Activated CD4-positive, alpha-beta T cell treated with anti-CD3 and anti-CD28 coated beads, Interleukin-2, Interleukin-4, amounts not matched to agents 100 ng/mL and 50 ng/mL, durations not matched to agents 16 hours and 8 hours (primary cell): Measurements from ENCODE around the gene ACSM2B.
"Not testable (repeated sequence)": the region's sequence is repeated elsewhere in the genome, so short reads cannot be mapped to it uniquely, and the experiment has no call there.

Experiments
- DNase-seq: peaks from one replicate; pipeline ENCODE4 v3.0.0-alpha.2; 2020; ENCODE audit warnings: low spot score

Gene ACSM2B

DNA sequence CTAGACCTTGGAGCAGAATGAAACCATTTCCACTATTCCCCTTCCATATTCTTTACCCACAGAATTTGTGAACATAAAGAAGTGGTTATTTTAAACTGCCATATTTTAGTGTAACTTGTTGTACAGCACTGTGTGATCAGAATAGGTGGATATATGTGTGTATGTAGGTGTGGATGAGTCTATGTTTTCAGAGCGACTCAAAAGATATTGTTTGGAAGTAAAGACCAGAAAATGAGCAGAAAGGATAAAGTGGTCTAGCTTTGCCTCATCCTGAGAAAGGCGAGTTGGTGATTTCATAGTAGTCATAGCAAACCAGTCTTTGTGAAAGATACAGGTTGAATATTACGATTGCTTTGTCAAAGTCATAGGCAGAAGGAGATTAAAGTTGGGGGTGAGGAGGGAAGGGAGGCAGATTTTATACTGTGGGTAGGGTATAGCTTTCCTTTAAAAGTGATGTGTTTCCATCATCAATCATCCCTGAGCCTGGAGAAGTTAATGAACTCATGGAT, 43.8 kb downstream of the ACSM2B start:
- DNase-seq, result not testable (repeated sequence)

DNA sequence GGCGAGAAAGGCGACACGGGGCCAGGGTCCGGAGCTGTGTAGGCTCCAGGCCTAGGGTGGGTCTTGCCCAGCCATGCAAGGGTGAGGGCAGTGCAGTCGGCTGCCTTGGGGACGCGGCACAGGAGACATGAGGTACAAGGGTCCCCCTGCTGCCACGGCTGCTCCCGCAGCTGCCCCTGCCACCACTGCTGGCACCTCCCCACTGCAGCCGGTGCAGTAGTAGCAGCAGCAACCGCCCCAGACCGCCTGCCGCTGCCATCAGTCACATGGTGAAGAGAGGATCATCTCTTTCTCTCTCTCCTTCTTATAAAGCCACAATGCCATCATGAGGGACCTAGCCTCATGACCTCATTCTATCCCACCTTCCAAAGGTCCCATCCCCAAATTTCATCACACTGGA, 44.4 kb downstream of the ACSM2B start:
- not testable (repeated sequence) for DNase-seq

GRCh38 chr16:20520103-20520502, 56.1 kb downstream of the ACSM2B start:
- DNase-seq, result no peak

DNA sequence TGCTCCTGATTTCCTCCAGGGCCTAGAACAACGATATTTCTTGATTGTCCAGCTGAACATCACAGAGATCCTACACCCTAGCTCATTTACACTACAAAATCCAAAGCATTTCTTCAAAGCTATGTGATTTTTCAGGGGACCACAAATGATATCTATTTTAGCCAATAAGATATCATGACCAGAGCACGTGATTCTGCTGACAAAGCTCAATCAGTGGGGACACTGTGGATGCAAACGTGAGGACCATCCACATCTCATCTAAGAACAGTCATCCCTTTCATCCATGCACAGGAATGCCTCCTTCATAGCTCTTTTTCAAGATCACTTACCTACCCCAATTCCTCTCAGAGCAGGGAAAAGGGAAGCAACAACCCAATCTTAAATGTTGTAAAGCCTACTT, 56.9 kb downstream of the ACSM2B start:
- DNase-seq, result no peak

- no peak for DNase-seq
Observed at GRCh38 chr16:20517149-20517548, 59.0 kb downstream of the ACSM2B start.

DNA sequence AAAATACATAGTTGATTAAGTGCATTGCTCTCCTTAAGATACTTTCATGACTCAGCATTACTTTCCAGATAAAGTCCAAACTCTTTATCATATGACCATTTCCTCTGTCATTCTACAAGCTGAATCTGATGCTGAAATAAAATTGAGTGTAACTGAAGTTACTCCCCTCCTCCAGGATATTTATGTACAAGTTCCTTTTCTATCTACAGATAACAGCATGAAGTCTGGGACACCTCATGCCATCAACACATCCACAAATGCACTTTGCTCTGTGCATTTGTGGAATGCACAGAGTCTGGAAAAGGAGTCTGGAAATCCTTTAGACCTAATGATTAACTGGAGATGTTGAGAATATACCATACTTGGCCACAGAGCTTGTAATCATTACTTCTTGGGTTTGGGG, 60.5 kb downstream of the ACSM2B start:
- DNase-seq, result no peak

- DNase-seq, result no peak
Observed at GRCh38 chr16:20510323-20510722, 65.8 kb downstream of the ACSM2B start.

GRCh38 chr16:20507280-20507679, 68.9 kb downstream of the ACSM2B start:
- no peak for DNase-seq

- no peak for DNase-seq
Observed at GRCh38 chr16:20504418-20504817, 71.7 kb downstream of the ACSM2B start.

DNA sequence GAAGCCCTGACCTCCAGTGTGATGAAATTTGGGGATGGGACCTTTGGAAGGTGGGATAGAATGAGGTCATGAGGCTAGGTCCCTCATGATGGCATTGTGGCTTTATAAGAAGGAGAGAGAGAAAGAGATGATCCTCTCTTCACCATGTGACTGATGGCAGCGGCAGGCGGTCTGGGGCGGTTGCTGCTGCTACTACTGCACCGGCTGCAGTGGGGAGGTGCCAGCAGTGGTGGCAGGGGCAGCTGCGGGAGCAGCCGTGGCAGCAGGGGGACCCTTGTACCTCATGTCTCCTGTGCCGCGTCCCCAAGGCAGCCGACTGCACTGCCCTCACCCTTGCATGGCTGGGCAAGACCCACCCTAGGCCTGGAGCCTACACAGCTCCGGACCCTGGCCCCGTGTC, 84.7 kb downstream of the ACSM2B start:
- DNase-seq, result not testable (repeated sequence)

- not testable (repeated sequence) for DNase-seq
Observed at GRCh38 chr16:20490994-20491393, 85.2 kb downstream of the ACSM2B start.
